Esophagus muscularis mucosa (tissue), 3 donors: Measurements from ENCODE around the gene GNLY.

Experiments used
- CTCF ChIP-seq, 3 experiments: fragments of 200-600 bp in 2 of 3; fragments of 450-650 bp in 1 of 3; sonication (generic) in 2 of 3; IDR thresholded peaks; one replicate each; pipeline ENCODE4 v1.5.1; 2017 to 2019; ENCODE audit warnings: antibody characterized with exemption in 3 of 3, mild to moderate bottlenecking in 2 of 3, moderate library complexity in 1 of 3
- POLR2A ChIP-seq: fragments of 450-650 bp; IDR thresholded peaks from one replicate; pipeline ENCODE4 v1.6.1; 2017; ENCODE audit warnings: antibody characterized with exemption, moderate library complexity, mild to moderate bottlenecking, low read depth
- POLR2AphosphoS5 ChIP-seq, 2 donors: sonication (generic); formaldehyde crosslinking; IDR thresholded peaks; one replicate each; pipeline ENCODE4 v1.6.1; 2017; ENCODE audit warnings: antibody characterized with exemption in 2 of 2

DNA sequence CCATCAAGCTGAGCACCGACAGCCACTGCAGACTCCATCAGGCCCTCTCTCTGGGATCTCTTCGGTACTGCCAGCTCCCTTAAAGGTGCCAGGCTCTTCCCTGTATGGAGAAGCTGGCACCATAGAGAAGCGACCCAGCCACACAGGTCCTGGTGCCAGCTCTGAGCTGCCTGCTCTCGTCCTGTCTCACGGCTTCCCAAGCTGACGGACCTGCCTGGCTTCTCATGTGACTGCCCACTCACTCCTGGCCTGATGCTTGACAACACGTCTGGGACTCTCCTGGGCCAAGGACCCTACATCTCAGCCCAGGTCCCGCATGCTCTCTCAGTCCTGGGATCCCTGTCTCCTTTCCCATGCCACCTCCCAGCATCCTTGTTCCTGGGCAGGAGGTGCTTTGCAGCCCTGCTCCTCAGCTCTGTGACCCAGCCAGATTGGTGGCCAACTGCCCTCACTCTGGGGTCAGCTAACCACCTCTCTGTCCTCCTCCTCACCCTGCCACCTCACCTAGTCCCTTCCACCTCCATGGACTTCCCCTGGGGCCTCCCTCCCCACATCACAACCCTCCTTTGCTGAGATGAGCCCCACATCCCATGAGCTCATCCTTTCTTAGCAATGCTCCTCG lies 47.2 kb downstream of the GNLY start:
- TF ChIP-seq CTCF (IDR thresholded peaks at IDR 0.05), result no peak
- TF ChIP-seq POLR2AphosphoS5 (IDR thresholded peaks at IDR 0.05), result no peak
- TF ChIP-seq POLR2A, result no peak
